Esophagus muscularis mucosa (tissue), 3 donors: ENCODE data around the gene CUX1.

ENCODE experiments used
- CTCF ChIP-seq, 3 experiments: fragments of 200-600 bp in 2 of 3; fragments of 450-650 bp in 1 of 3; sonication (generic) in 2 of 3; IDR thresholded peaks; one replicate each; pipeline ENCODE4 v1.5.1; 2017 to 2019; ENCODE audit warnings: antibody characterized with exemption in 3 of 3, mild to moderate bottlenecking in 2 of 3, moderate library complexity in 1 of 3
- POLR2A ChIP-seq: fragments of 450-650 bp; IDR thresholded peaks from one replicate; pipeline ENCODE4 v1.6.1; 2017; ENCODE audit warnings: antibody characterized with exemption, moderate library complexity, mild to moderate bottlenecking, low read depth

DNA sequence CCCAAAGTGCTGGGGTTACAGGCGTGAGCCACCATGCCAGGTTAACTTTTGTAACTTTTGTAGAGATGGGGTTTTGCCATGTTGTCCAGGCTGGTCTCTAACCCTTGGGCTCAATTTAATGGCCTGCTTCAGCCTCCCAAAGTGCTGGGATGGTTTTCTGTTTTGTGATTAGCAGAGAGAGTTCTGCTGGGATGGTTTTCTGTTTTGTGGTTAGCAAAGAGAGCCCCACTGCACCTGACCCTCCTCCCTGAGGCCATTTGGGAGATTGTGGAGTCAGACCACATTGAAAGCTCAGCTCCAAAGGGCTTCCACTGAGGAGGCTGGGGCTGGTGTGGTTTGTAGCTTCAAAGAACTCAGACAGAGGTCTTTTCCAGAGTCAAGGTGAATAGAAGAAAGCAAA lies 29.6 kb upstream of the CUX1 start:
- TF ChIP-seq CTCF (IDR thresholded peaks at IDR 0.05) (no peak), POLR2A (no peak)
